Thyroid gland (tissue), 4 donors: Measurements from ENCODE around the gene SERPINA7.

ENCODE experiments used
- CTCF ChIP-seq, 6 experiments: fragments of 200-600 bp in 3 of 6; fragments of 450-650 bp in 3 of 6; sonication (generic) in 3 of 6; IDR thresholded peaks; one replicate each; pipeline ENCODE4 v1.5.1; 2016 to 2019; ENCODE audit warnings: antibody characterized with exemption in 6 of 6, mild to moderate bottlenecking in 2 of 6, inconsistent platforms in 1 of 6, moderate library complexity in 1 of 6
- POLR2A ChIP-seq, 2 donors: fragments of 450-650 bp; IDR thresholded peaks; one replicate each; pipeline ENCODE4 v1.6.1; 2017; ENCODE audit warnings: antibody characterized with exemption in 2 of 2, mild to moderate bottlenecking in 2 of 2, moderate library complexity in 1 of 2

- TF ChIP-seq CTCF (IDR thresholded peaks at IDR 0.05): no peak
- TF ChIP-seq POLR2A (IDR thresholded peaks at IDR 0.05): no peak
These were observed 16.3 kb downstream of the SERPINA7 start for GRCh38 chrX:106022238-106022637.
